K562 treated with DMSO at 1 percent for 12 hours (cell line): ENCODE results near the gene RBBP9. TPM values are rescaled to one million over a fixed set of nuclear protein-coding genes. Genes with fewer than 3 reads are reported as not detected.

ENCODE experiments used
- total RNA-seq: library from RNA; unstranded; fragments of 300-600 nt; gene quantifications from 2 replicates; pipeline ENCODE4 v1.2.3, GENCODE V29; 2022; ENCODE audit not compliant: insufficient read depth

The RBBP9 gene
- total RNA-seq = 0.85 and 1.3 TPM in 2 replicates

DNA sequence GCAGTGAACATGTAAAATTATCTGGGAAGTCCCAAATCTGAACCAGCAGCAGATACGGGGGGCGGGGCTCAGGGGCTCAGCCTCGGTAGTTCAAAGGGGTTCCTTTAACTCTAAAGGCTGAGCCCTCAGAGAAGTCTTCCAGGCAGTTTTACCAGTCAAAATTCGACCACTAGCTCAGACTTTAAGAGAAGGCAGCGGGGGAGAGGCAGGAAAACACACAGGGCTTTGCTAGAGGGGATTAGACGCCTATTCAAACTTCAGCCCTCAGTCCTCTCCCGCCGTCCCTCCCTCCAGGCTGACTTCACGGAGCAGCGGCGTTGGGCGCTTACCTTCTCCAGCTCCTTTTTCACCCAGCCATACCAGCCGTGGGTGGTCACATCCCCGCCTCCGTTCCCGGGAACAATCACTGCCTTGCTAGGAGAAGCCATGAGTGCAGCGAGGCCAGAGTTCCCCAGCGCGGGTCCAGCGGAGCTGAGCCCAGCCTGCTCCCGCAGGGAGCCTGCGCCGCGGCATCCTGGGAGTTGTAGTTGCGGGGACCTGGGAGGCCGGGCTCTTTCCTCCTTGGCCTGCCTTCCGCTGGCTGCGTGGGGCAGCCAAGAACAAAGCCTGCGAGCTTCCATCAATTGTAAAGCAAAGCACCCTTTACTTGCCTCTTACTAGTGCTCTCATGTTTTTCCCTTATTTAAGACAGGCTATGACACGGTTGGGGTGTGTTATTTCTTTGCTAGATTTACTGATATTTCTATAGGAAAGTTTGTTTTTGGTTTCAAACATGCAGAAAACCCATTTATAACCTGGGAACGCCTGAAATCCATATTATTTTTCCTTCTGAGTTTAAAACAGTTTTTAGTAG lies at the start of gene RBBP9:
RBBP9 (minus strand) TSS at position 486 of the 853 bp plus-strand sequence; CDS start at position 428, 58 bp downstream.

GRCh38 chr20:18507218-18508191 lies 10.5 kb upstream of the RBBP9 start, which contains the start of gene SEC23B:
SEC23B (plus strand) TSS chr20:18507940; CDS start chr20:18510836, 2,896 bp downstream.

DNA sequence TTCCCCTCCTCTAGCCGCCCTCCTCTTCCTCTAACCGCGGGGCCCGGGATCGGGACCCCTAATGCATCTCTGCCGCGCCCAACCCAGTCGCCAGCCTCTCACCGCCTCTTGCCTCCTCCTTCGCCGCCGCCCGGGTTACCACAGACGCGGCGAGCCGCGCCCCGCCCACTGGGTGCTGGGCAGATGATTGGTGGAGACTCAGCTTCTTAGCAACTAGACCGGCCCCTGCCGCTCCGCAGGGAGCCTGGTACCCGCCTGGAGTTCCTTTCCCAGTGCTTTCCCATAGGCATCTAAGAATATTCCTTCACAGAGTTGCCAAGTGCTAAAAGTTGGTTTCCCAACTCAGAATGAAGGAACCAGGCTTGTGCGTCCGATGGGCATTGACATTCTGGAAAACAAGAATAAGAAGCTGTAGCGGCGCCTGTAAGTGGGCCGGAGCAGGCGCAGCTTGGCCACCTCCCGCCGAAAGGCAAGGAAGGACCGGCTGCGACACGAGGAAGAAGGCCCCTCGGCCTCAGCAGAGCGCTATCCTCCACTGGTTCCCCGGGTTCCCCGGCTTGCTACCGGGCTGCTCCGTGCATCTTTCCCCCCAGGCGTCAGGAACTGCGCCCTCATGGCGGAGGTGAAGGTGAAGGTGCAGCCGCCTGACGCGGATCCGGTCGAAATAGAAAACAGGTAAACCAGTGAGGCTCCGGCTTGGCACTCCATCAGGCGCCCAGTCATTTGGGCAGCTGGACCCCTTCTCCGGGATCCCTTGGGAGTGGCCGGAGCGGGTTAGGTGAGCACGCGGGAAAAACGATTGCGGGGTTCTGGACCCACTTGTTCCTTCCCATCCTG lies 29.9 kb downstream of the RBBP9 start, which contains the start of the genes DZANK1 and POLR3F:
DZANK1 (minus strand) TSS at position 137 of the 837 bp plus-strand sequence. CDS start 1,672 bp downstream, outside the sequence.
POLR3F (plus strand) TSS at position 497 of the 837 bp plus-strand sequence; CDS start at position 614, 117 bp downstream.

Other genes starting within 250 kb of the RBBP9 start
- gene ZNF133, start 208.7 kb downstream of the RBBP9 start, total RNA-seq = 6.1 and 6.5 TPM in 2 replicates
- gene DZANK1, start 30.2 kb downstream of the RBBP9 start, total RNA-seq = 0.49 TPM in 1 of 2 replicates, not detected in the other
- gene POLR3F, start 29.8 kb downstream of the RBBP9 start, total RNA-seq = 3.4 and 8.4 TPM in 2 replicates
- 28.8 and 51.6 TPM in 2 replicates for gene SEC23B, start 10.7 kb upstream of the RBBP9 start, total RNA-seq
- 85.8 and 121 TPM in 2 replicates for gene SMIM26, start 70.2 kb upstream of the RBBP9 start, total RNA-seq
- 54.0 and 59.9 TPM in 2 replicates for gene DTD1, start 90.8 kb upstream of the RBBP9 start, total RNA-seq